ENCODE results near the gene TFG. TPM values are rescaled to one million over a fixed set of nuclear protein-coding genes. Genes with fewer than 3 reads are reported as not detected.
A peak's percentile ranks its signal among the peaks of the same experiment; 100 is the strongest.

The TFG gene
- total and polyA plus RNA-seq, 11 donors = 54.9 to 115 (median 90.5) TPM

DNA sequence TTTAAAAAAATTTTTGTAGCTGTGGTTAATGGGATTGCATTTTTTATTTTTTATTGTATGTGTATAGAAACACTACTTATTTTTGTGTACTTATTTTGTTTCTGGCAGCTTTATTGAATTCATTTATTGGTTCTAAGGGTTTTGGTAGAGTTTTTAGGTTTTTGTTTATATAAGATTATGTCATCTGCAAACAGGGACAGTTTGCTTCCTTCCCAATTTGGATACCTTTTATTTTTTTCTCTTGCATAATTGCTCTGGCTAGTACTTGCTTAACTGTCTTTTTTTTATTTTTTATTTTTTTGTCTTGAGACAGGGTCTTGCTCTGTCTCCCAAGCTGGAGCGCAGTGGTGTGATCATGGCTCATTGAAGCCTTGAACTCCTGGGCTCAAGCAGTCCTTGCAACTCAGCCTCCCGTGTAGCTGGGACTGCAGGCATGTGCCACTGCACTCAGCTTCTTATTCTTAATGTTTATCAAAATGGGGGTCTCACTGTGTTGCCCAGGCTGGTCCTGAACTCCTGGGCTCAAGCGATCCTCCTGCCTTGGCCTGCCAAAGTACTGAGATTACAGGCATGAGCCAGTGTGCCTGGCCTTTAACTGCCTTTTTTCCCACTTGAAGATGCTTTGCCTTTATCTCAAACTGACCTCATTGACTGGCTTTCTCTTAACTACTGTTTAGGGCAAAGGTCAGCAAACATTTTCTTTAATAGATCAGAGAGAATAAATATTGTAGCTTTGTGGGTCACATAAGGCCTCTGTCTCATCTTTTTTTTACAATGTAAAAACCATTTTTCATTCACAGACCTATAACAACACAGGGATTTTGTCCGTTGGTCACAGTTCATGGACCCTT is 8.6 kb downstream of the TFG start:
- Histone ChIP-seq H3K27me3 (no peaks in the 10 kb centered on the region), H3K4me3 (no peak overlapping the region), H3K9me3 (no peaks in the 10 kb centered on the region), H3K36me3 (peaks cover 0 to 85% (median 67%) of the 10 kb centered on the region in 9 donors), H3K4me1 (peaks cover 3 to 50% (median 29%) of the 10 kb centered on the region in 12 donors), H3K27ac (no peak overlapping the region)
- intact Hi-C loops (cut with DNase I) = no loop called here
- ATAC-seq (peak in 1 of 4 donors; percentile 33), DNase-seq (no peak)
- no peak for TF ChIP-seq POLR2A (IDR thresholded peaks at IDR 0.05)
- TF ChIP-seq, protein P1, sequence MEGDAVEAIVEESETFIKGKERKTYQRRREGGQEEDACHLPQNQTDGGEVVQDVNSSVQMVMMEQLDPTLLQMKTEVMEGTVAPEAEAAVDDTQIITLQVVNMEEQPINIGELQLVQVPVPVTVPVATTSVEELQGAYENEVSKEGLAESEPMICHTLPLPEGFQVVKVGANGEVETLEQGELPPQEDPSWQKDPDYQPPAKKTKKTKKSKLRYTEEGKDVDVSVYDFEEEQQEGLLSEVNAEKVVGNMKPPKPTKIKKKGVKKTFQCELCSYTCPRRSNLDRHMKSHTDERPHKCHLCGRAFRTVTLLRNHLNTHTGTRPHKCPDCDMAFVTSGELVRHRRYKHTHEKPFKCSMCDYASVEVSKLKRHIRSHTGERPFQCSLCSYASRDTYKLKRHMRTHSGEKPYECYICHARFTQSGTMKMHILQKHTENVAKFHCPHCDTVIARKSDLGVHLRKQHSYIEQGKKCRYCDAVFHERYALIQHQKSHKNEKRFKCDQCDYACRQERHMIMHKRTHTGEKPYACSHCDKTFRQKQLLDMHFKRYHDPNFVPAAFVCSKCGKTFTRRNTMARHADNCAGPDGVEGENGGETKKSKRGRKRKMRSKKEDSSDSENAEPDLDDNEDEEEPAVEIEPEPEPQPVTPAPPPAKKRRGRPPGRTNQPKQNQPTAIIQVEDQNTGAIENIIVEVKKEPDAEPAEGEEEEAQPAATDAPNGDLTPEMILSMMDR (IDR thresholded peaks at IDR 0.05) = no peak
- 86 to 94% (median 92%) methylated on average over 4 of the region's 4 CpGs for WGBS, 4 donors

- TF ChIP-seq, protein P1 (IDR thresholded peaks at IDR 0.05) = no peak
- TF ChIP-seq POLR2A (IDR thresholded peaks at IDR 0.05) = no peak
- no peak for ATAC-seq
- H3K4me3 ChIP-seq = no peak overlapping the region
- peaks cover 2 to 42% (median 22%) of the 10 kb centered on the region in 12 donors for H3K4me1 ChIP-seq
- H3K36me3 ChIP-seq = peaks cover 0 to 91% (median 69%) of the 10 kb centered on the region in 9 donors
- H3K27me3 ChIP-seq = no peaks in the 10 kb centered on the region
- no peaks in the 10 kb centered on the region for H3K9me3 ChIP-seq
- 31 to 48% (median 46%) methylated on average over 1 of the region's 1 CpG for WGBS, 4 donors
- intact Hi-C loops (cut with DNase I) = no loop called here
- H3K27ac ChIP-seq = no peak overlapping the region
- DNase-seq = no peak
Measured at GRCh38 chr3:100719136-100719535, 9.8 kb downstream of the TFG start.

DNA sequence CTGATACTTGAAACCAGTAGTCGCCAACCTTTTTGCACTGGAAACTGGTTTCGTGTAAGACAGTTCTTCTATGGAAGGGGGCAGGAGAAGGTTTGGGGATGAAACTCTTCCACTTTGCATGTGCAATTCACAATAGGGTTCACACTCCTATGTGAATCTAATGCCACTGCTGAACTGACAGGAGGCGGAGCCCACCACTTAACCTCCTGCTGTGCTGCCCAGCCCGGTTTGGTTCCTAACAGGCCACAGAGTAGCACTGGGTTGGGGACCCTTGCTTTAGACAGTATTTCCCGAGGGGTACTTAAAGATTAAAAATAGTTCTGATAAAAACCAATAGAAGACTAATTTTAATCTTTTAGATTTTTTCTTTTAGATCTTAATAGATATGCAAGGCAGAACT is 11.1 kb downstream of the TFG start:
- 69 to 73% (median 71%) methylated on average over 5 of the region's 5 CpGs for WGBS, 4 donors
- intact Hi-C loops (cut with DNase I) = no loop called here
- Histone ChIP-seq H3K27me3 (no peaks in the 10 kb centered on the region), H3K27ac (no peak overlapping the region), H3K9me3 (no peaks in the 10 kb centered on the region), H3K4me3 (no peak overlapping the region), H3K36me3 (peaks cover 0 to 91% (median 63%) of the 10 kb centered on the region in 9 donors), H3K4me1 (peaks cover 0 to 29% (median 15%) of the 10 kb centered on the region in 12 donors)
- peak in 1 of 4 donors; percentile 26 for ATAC-seq
- TF ChIP-seq, protein P1 (IDR thresholded peaks at IDR 0.05) = no peak
- no peak for TF ChIP-seq POLR2A (IDR thresholded peaks at IDR 0.05)
- DNase-seq = no peak

- intact Hi-C loops (cut with DNase I) = no loop called here
- no peak overlapping the region for H3K4me3 ChIP-seq
- TF ChIP-seq, protein P1 (IDR thresholded peaks at IDR 0.05) = no peak
- TF ChIP-seq POLR2A (IDR thresholded peaks at IDR 0.05) = no peak
- no peak overlapping the region for H3K27ac ChIP-seq
- 71 to 93% (median 83%) methylated on average over 3 of the region's 3 CpGs for WGBS, 4 donors
- no peaks in the 10 kb centered on the region for H3K27me3 ChIP-seq
- no peaks in the 10 kb centered on the region for H3K9me3 ChIP-seq
- peaks cover 0 to 26% (median 2%) of the 10 kb centered on the region in 12 donors for H3K4me1 ChIP-seq
- DNase-seq = no peak
- peaks cover 0 to 98% (median 80%) of the 10 kb centered on the region in 9 donors for H3K36me3 ChIP-seq
- ATAC-seq = peak in 2 of 4 donors; percentile 22 to 46
Measured at GRCh38 chr3:100725935-100726513, 16.7 kb downstream of the TFG start.
